Stimulated activated CD4-positive, alpha-beta T cell treated with anti-CD3 and anti-CD28 coated beads, TNF-alpha, amount 100 ng/mL, for 1 hour (primary cell): ENCODE data around the gene TSHZ3.

ENCODE experiments used
- DNase-seq, 3 donors: peaks; one replicate each; pipeline ENCODE4 v3.0.0-alpha.2; 2020; ENCODE audit warnings: low read depth in 3 of 3, low spot score in 1 of 3

The TSHZ3 gene

GRCh38 chr19:31314849-31315629, 34.2 kb downstream of the TSHZ3 start:
- no peak for DNase-seq

GRCh38 chr19:31314156-31314555, 35.1 kb downstream of the TSHZ3 start:
- DNase-seq, result no peak

DNA sequence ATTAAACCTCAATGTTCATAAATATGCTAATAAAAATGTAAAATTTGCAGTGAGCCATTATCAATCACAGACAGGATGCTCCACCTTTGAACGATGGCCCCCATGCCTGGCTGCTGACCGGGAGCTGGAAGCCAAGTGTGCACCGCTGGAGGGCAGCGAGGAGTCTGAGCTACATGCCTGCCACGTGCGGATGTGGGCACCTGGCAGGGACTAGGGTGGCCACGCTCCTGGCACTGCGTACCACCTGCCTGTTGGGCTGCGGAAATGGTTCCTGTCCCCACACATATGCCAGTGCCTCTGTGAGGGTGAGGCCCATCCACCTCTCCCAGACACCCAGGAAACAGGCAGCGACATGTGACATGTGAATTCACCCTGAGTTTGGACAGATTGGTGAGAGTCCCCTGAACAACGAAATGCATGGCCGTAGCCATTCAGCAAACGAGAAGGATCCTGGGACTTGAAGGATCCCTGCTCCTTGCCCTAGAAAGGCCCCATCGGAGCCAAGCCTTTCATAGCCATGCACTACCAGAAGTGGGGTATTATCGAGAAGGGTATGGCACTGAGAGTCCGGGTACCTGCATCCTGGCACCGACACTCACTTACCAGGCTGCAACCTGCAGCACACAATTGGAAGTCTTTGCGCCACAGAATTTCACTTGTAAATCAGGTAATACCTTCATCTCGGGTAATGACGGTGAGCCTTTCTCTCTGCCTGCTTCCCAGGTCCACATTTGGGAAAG, 35.8 kb downstream of the TSHZ3 start:
- DNase-seq, result no peak

- no peak for DNase-seq
These were observed 36.5 kb downstream of the TSHZ3 start for GRCh38 chr19:31312677-31313244.

GRCh38 chr19:31312009-31312676, 37.1 kb downstream of the TSHZ3 start:
- DNase-seq, result no peak

DNA sequence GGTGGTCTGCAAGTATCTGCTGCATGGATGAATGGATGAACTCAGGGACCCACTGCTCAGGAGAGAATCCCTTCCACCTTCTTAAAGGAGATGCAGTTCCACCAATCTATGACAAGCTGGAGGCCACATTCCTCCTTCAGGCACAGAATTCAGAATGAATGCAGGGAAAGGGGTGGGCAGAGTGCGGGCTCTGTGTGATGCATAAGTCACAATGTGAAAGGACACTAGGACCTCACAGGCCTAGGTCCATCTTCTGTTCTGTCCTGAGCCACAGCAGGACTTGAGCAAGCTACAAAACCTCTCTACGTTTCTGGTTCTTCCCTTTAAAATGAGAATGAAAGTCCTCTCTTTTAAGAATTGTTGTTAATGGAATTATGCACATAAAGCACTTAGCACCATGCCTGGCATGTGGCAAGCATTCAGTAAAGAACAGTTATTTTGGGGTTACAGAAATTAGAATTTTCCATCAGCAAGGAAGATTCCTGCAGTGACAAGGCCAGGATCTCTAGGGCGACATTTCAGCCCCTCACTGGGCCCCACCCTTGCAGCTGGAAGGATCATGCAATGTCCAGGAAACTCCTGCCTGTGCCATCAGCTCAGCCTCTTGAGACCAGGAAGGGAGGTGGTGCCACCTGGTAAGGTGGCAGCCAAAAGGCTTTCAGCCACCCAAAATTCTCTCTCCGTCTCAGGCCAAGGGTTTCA, 38.7 kb downstream of the TSHZ3 start:
- DNase-seq, result no peak

DNA sequence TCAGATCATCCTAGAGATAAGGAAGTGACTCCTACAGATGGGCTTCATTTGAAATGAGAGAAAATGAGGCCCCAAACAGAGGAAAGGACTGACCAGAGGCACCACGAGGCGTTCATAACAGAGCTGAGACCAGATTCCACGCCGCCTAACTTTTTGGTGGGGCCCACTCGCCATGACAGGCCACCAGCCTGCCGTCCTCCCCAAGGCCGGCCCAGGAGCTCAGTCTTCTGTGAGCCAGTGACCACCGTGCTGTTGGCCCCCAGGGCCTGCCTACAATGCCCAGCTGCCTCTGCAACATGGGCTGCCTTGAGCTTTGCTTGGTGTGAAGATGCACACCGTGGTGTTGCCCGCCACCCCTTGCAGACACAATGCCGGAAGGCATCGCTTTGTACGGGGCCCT, 40.5 kb downstream of the TSHZ3 start:
- DNase-seq, result no peak

DNA sequence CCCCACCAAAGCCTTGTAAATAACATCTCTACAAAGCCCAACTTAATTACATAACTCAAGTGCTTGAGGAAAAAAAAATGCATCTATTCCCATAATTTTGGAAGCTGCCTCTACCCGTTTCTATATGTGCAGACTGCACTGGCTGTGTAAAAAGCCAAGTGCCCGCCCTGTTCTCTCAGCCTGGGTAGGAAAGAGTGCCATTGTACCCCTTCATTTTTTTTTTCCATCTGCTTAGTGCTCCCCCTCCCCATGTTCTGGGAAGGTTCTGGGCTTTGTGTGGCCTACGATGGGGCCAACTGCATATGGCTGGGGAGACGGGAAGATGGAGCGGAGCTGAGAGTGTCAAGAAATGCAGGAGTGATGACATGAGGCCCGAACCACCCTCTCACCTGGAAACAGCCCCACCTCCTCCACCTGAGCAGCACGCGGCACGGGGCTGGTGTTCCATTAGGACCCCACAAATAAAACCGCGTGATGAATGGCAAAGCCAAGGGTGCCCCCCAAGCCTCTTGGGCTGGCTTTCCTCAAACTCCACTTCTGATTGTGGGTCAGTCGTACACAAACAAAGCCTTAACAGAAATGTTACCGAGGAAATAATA, 42.1 kb downstream of the TSHZ3 start:
- no peak for DNase-seq

DNA sequence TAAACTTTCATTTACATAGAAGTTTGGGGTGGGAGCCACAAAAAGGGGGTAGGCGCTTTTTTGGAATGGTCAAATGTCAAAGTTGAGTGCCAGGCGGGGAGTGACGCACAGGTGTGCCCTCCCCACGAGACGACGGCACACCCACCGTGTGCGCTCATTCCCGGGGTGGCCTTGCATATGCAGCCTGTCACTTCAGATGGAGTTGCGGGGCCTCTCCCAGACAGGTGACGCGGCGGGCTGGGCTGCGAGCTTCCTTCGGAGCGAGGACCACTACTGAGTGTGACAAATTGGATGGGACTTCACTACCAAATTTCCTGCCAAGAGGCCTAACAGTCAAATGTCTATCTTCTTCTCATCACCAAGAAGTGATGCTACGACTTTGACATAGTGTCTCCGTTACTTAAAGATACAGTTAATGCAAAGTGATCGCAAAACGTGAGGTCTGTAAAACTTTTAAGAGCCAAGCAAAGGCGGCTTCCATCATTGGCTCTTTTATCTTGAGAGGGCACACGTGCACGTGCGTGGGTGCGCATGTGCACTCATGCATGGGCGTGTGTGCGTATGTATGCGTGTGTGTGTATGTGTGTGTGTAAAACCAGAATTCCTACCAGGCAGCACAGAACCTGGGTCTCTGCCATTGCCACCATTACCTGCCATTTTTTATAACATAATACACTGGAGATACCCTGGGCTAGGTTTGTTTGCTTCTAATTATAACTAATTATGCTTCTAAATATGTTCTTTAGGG, 43.1 kb downstream of the TSHZ3 start:
- no peak for DNase-seq

GRCh38 chr19:31304831-31305312, 44.4 kb downstream of the TSHZ3 start:
- DNase-seq, result no peak

DNA sequence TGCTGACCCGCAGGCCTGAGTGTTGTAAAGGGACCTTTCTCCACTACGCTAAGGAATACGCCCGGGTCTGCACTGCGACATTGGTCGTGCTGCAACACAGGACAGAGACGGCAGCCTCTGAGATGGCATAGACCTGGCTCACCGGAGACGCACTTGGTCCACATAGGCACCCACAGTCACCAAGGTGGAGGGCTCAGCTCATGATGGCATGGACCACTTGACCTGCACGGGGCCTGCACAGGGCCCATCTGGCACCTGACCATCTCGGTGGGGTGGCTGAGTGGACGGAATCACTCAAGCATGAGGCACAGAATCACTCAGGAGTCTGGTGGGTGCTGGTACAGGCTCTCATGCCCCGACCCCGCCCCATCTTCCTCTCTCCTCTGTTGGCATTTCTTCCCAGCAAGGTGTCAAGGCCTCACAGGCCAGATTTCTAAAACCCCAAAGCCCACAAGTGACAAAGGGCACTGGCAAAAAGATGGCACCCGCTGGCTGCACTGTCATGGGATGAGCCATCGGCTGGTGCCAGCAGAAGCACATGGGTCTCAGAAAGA, 45.9 kb downstream of the TSHZ3 start:
- no peak for DNase-seq

- DNase-seq, result no peak
These were observed 47.8 kb downstream of the TSHZ3 start for GRCh38 chr19:31301306-31301980.

GRCh38 chr19:31300422-31300821, 48.8 kb downstream of the TSHZ3 start:
- DNase-seq, result no peak

GRCh38 chr19:31299665-31300064, 49.6 kb downstream of the TSHZ3 start:
- no peak for DNase-seq

GRCh38 chr19:31297991-31298390, 51.2 kb downstream of the TSHZ3 start:
- no peak for DNase-seq

DNA sequence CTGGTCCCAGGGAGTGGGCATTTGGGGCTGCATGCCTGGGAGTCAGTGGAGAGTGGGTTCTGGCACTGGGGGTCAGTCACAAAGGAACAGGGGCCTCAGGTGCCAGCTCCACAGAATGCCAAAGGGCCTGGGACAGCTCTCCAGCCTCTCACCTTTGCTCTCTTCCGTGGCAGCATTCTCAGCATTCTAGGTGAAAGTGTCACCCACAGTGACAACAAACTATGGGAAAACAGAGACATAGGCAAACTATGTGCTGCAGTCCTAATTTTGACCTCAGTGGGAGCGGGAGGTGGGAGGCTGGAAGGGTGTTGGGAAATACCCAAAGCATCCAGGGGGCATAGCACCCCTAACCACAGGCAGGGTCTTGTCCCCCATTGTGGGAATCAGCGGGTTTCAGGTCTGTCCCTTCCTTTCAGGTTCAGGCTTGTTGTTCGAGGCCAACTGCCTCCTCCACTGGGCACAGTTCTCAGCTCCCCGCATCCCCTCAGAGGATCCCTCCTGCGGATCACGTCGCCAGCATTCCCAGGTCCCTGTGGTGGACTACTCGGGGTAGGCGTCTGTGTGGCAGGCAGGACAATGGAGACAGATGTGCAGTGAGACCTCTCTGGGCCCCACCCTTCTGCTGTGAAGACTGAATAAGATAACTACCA, 52.4 kb downstream of the TSHZ3 start:
- no peak for DNase-seq

- DNase-seq, result no peak
These were observed 55.0 kb downstream of the TSHZ3 start for GRCh38 chr19:31294189-31294588.

DNA sequence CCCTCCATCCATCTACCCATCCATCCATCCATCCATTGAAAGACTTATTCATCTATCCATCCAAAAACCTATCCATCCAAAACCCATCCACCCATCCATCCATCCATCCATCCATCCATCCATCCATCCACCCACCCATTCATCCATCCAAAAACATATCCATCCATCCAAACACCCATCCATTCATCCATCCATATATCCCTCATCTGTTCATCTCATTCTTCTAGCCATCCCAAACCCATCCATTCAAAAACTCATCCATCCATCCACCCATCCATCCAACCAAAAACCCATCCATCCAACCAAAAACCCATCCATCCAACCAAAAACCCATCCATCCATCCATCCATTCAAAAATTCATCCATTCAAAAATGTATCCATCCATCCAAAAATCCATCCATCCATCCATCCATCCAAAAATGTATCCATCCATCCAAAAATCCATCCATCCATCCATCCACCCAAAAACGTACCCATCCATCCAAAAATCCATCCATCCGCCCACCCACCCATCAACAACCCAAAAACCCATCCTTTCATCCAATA, 56.5 kb downstream of the TSHZ3 start:
- DNase-seq, result no peak
